Measurements from ENCODE around the gene SLC39A1.

- TF ChIP-seq TEAD1 (CRISPR knock-in tag; IDR thresholded peaks at IDR 0.05) (no peak), FOXJ3 (CRISPR knock-in tag; IDR thresholded peaks at IDR 0.05; ENCODE audit: borderline replicate concordance) (no peak), STAT6 (CRISPR knock-in tag; conservative IDR thresholded peaks at IDR 0.05; ENCODE audit: low read depth) (no peak), CTCF (IDR thresholded peaks at IDR 0.05) (no peak), NFYB (CRISPR knock-in tag; conservative IDR thresholded peaks at IDR 0.05; ENCODE audit: low read depth) (no peak), TEAD4 (CRISPR knock-in tag; IDR thresholded peaks at IDR 0.05) (no peak)
These were observed 12.2 kb downstream of the SLC39A1 start for GRCh38 chr1:153951183-153951582.
